ENCODE results near the gene WFDC12.
"Not testable (repeated sequence)": the region's sequence is repeated elsewhere in the genome, so short reads cannot be mapped to it uniquely, and the experiment has no call there.

Gene WFDC12, protein sequence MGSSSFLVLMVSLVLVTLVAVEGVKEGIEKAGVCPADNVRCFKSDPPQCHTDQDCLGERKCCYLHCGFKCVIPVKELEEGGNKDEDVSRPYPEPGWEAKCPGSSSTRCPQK

DNA sequence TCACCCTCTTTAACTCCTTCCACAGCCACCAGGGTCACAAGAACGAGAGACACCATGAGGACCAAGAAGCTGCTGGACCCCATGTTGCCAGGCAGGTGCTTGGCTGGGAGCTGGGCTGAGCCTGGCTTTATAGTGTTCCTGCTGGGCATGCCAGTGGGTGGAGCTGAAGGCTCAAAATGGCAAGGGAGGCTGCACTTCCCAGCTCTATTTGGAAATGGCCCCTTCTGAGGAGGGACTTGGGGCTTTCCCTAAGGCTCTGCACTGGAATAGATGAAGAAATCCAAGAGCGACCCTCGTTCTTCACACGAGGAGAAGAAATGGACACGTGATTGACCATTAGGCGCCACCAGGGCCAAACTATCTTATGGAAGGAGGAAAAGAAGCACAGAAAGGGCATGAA is at the start of gene WFDC12:
Gene WFDC12 (minus strand): TSS at position 101 of the 400 bp plus-strand sequence. CDS start 18 bp downstream, at position 83.
- DNase-seq = no peak

DNA sequence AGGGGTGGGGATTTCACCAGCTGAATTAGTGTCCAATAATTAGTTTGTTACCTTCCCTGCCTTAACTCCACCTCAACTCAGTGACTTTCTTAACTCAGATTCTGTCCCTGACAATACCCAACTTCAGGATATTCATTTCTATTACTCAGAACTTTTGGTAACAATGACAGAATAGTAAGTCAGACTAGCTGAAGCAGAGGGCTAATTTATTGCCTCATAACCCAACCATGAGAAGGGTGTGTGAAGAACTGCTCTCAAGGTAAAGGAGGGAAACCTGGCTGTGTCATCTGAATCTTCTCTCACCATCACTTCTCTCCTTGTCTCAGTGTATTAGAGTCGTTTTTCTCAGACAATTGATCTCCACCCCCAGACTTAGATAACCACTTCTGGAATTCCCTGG is 49.3 kb upstream of the WFDC12 start:
- no peak for DNase-seq

DNA sequence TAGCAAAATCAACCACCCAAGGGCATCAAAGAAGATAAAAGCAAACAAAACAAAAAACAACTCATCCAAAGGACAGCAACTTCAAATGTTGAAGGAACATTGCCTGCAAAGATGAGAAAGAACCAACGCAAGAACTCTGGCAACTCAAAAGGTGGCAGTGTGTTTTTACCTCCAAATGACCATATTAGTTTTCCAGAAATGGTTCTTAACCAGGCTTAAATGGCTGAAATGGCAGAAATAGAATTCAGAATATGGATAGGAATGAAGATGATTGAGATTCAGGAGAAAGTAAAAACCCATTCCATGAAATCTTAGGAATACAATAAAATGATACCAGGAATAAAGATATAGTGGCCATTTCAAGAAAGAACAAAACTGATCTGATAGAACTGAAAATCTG is 40.6 kb upstream of the WFDC12 start:
- DNase-seq = no peak

DNA sequence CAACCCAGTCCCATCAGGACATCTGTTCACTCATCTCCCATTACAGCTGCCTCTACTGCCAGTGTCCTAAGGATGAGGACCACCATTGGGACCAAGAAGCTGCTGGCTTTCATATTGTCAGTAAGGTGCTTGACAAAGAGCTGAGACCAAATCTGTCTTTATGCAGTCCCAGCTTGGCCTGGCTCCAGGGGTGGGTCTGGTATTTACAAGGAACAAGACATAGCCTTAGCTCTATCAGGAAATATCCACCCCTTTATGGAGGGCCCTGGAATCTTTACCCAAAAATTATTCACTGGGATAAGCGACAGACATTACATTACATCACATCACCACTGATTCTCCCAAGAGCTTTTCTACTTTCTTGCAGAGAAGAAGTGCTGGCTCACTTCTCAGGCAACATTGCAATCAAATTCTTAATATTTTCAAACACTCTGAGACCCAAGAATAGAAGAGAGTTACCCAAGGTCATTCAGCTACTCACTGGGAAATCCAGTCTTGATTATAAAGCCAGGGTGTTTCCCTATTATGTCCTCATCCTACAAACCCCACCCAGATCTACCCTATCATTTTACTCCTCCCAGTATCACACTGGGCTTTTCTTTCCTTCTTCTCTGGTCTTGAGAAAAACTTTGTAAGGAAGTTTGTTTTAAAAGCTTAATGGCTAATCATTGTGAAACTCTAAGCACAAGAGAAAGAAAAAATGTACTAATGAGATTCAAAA is 39.0 kb upstream of the WFDC12 start:
- DNase-seq = no peak

DNA sequence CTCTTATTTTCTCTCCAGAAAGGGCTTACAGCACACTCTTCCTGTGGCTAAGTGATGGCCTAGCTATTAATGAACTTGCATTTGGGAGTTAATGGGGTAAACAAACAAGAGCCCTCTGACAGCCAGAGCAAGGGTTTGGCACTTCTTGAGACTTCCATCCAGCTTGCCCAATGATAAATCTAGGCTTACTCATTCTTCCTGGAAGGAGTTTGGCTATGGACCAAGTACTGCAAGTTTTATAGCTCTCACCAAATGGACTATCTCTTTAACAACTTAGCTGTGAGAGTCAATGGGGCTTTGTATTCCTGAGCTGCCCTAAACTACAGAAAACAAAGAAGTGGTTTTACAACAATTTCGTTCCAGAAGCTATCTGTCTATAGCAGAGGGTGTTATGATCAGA is 33.7 kb upstream of the WFDC12 start:
- DNase-seq = no peak

DNA sequence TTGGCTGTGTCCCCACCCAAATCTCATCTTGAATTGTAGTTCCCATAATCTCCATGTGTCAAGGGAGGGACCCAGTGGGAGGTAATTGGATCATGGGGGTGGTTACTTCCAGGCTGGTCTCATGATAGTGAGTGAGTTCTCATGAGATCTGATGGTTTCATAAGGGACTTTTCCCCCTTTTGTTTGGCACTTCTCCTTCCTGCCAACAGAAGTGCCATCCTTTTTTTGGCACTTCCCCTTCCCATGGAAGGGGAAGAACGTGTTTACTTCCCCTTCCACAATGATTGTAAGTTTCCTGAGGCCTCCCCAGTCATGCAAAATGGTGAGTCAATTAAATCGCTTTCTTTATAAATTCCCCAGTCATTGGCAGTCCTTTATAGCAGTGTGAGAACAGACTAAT is 32.4 kb upstream of the WFDC12 start:
- no peak for DNase-seq

DNA sequence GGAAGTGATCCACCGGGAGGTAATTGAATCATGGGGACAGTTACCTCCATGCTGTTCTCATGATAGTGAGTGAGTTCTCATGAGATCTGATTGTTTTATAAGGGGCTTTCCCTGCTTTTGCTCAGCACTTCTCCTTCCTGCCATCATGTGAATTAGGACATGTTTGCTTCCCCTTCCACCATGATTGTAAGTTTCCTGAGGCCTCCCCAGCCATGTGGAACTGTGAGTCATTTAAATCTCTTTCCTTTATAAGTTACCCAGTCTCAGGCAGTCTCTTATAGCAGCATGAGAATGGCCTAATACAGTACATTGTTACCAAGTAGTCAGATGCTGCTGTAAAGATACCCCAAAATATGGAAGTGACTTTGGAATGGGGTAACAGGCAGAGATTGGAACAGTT is 30.5 kb upstream of the WFDC12 start:
- not testable (repeated sequence) for DNase-seq

DNA sequence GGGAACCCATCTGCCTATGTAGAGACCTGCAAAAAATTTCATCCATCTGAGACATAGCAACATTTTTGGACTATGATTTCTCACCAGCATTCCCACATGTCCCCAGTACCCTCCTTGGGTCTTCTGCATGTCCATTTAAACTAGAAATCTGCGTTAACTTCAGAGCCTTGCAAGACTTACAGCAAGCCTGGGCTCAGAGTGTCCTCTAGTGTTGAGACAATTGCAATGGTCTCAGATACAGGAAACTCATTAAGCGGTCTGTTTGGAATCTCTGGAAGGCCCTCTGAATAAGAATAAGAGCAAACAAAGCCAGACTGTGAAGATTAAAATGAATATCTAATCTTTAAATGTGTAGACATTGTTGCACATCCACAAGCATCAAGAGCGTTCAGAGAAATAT is 29.9 kb upstream of the WFDC12 start:
- DNase-seq = no peak

DNA sequence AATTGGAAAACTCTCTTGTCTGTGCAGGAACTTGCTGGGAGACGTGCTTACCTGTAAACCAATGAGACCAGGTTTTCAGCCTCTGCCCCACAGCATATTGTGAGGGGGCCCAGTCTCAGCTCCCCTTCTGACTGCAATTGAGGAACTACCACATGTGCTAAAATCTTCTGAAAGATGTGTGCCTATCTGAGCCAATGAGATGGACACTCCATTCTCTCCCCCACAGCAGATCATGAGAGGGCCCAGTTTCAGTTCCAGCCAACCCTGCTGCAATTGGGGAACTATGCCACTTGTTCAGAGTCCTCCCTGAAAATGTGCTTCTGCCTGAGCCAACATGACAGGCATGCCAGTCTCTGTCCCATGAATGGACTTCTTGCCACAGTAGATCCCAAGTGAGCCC is 29.5 kb upstream of the WFDC12 start:
- no peak for DNase-seq

DNA sequence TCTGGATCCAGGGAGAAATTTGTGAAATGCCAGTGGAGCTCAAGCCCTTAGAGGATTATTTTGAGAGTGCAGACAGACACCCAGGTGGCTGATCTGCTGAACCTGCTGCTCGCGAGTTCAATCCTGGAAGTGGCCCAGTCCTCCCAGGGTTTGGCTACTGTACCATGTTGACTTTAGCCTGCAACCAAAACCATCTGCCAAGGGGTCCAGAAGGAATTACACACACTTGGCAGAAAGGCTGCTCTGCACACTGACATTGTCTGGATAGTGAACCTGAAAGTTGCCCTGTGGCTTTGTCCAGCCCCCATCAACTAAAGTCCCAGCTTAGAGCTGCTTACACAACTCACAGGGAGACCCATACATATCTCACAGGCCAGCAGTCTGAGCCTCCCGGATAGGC is 28.9 kb upstream of the WFDC12 start:
- DNase-seq = no peak

DNA sequence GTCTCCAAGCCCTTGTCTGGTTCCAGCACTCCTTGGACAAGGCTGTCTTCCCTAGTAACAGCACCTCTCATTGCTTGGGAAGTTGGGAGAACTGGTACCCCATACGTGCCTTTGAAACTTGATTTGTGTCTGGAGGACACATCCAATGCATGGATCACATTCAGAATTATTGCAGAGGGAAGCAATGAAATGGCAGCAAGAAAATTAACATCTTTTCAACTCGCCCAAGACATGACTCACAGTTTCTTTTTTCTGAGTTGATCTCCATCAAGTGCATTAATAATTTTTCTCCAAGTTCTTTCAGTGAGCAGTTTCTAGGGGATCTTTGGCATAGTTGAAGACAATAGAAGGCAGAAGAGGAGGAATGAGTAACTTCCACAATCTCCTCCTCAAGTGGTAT is 28.1 kb upstream of the WFDC12 start:
- DNase-seq = no peak

DNA sequence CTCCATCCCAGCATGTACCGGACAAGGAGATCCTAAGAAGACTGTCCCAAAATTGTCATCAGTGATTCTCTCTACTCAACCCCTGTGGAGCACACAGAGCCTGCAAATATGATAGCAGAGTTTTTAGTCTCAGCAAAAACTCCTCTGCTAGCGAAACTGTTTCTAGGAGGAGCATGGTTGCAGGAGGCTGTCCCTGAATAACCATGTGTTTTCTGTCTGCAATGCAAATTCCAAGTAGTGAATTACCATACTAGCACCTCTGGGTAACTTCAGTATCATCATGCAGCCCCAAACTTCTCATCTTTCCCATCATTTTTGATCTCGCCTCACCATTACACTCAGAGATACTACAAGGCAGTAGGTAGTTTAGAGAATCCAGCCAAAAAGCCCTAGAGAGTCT is 24.8 kb upstream of the WFDC12 start:
- no peak for DNase-seq

DNA sequence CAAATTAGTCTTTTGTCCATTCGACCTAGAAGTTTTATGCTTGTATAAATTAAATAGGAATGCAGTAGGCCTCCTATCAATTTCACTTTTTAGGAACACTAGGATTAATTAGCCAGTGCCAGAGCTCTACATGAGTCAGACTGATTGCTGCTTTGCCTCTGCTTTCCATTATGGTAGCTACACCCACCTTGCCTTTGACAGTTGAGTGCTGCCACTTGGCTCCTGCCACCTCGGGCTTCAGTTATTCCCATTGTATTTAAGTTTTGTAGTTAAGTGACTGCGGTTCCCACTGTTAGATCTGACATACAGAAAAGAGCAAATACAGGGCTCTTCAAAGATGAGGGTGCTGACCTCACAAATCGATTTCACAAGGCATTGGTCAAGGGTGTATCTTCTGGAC is 16.6 kb upstream of the WFDC12 start:
- DNase-seq = no peak

DNA sequence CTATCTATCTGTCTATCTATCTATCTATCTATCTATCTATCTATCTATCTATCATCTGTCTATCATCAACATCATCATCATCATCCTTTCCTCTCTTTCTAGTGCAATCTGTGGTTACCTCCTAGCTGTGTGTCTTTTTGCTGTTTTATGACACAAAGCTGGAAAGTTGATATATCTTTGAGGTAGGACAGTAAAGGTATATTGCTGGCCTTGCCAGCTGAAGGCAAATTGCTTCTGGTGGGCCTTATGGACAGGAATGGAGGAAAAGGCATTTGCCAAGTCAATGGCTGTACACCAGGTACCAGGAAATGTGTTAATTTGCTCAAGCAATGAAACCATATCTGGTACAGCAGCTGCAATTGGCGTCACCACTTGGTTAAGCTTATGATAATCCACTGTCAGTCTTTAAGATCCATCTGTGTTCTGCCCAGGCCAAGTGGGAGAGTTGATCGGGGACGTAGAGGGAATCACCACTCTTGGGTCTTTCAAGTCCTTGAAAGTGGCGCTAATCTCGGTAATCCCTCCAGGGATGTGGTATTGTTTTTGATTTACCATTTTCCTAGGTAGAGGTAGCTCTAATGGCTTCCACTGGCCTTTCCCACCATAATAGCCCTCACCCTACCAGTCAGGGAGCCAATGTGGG is 15.6 kb upstream of the WFDC12 start:
- not testable (repeated sequence) for DNase-seq

DNA sequence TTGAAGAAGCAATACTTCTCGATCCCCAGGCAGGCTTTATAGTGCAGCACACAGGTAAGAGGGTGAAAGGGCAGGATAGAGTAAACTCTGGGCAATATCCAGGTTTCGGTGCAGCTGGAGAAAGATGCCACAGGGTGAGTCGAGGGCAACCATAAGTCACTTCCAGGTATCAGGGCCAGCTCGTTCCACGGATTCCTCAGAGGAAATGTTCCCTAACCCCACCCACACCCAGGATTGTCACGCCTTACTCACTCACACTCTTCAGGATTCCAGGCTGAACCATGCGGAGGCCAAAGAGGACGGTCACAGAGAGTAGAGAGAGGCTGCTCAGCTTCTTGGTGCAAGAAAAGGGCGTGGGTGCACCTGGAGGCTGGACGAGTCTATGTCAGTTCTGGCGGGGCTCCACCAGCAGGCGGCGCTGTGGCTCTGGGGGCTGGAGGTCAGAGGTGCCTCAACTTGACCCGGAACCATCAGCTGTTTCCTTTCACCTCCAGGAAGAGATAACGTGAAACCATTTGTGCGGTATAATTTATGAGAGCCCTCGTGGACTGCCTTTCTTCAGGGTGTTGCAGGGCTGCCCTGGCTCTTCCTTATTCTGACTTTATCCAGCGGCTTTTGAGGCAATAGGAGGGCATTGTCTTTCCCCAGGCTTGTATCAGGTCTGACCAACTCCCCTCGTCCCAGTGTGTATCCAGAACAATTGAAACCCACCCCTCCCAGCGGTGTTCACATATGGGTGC is 14.5 kb upstream of the WFDC12 start:
- DNase-seq = no peak

DNA sequence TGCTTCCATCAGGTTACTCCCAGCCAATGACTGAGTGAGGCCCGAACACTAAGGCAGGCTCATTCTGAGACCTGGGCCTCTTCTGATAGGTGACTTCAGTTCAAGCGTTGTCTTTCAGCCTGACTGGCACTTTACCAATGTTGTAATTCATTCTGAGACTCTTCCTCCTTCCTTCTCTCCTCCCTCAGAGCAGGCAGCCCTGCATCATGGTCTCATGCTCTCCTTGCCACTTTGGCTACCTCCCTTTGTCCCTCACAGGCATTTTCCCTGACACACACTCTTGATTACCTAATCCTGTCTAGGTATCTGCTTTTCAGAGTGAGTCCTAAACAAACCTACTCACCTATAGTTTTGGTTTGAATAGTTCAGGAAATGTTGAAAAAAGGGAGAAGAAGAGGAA is 12.6 kb upstream of the WFDC12 start:
- DNase-seq = no peak

DNA sequence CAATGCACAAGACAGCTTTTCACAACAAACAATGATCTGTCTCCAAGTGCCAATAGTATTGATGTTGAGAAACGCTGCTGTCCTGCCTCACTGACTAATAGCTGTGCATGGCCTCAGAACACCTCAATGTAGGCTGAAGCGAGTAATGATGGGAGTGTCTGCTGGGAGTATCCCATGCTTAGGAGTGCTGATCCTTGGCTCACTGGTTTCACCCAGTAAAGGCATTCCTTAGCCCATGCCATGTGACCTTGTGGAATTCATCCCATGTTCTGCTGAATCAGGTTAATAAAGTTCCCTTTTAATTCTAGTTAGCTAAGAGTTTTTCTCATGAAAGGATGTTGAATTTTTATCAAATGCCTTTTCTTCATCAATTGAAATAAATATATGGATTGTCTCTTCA is 3.8 kb upstream of the WFDC12 start:
- no peak for DNase-seq

DNA sequence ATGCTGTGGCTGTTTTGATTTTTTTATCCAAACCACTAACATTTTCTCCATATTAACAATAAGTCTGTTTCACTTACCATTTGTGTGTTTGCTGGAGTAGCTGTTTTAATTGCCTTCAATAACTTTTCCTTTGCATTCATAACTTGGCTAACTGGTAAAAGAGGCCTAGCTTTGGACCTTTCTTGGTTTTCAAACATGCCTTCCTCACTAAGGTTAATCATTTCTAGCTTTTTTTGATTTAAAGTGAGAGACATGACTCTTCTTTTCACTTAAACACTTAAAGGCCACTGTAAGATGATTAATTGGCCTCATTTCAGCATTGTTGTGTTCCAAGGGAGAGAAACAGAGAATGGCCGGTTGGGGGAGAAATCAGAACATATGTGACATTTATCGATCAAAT is 2.9 kb downstream of the WFDC12 start:
- no peak for DNase-seq

DNA sequence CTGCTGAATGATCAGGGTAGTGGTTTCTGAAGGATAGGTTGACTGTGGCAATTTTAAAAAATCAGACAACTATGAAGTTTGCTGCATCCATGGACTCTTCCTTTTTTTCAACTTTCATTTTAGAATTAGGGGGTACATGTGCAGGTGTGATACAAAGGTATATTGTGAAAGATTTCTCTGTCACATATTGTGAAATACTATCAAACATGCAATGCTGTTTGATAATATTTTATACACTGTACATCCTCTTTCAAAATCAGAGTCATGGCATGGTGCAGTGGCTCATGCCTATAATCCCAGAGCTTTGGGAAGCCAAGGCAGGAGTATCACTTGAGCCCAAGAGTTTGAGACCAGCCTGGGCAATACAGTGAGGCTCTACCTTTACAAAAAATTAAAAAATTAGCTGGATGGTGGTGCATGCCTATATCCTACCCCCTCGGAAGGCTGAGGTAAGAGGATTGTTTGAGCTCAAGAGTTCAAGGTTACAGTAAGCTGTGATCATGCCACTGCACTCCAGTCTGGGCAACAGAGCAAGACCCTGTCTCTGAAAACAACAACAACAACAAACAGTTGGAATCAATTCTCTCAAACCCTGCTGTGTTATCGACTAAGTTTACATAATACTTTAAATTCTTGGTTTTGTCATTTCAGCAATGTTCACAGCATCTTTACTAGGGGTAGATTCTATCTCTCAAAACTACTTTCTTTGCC is 4.6 kb downstream of the WFDC12 start:
- DNase-seq = no peak

DNA sequence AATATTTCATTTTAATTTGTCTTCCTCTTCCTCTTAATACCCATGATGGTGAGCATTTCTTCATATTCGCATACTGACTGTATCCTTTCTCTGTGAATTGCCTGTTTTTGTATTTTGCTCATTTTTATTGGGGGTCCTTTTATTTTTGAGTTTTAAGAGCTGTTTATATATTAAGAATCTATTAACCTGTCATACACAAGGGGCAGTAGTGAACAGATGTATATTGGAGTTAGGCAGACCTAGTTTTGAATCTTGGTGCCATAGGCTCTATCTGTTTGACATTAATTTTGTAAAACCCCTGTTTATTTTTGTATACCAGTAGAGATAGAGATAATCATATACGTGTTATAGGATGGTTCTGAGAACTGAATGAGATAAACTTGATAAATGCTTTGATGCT is 6.2 kb downstream of the WFDC12 start:
- DNase-seq = no peak

DNA sequence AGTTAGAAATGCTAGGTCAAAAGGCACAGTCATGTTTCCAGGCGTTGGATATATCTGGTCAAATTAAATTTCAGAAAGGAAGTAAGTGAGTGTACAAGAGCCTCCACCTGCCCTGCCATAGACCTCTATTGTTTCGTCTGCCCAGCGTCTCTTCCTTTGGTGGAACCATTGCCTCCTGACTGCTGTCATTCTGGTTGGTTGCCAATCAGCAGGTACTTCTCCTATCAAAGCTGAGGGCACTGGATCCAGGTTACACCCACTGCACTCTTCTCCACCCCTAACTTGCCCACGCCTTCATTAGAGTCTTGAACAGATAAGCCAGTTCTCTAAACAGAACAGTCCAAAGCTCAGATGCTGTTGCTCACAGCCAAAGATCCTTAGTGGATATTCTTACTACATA is 6.7 kb downstream of the WFDC12 start:
- DNase-seq = no peak

DNA sequence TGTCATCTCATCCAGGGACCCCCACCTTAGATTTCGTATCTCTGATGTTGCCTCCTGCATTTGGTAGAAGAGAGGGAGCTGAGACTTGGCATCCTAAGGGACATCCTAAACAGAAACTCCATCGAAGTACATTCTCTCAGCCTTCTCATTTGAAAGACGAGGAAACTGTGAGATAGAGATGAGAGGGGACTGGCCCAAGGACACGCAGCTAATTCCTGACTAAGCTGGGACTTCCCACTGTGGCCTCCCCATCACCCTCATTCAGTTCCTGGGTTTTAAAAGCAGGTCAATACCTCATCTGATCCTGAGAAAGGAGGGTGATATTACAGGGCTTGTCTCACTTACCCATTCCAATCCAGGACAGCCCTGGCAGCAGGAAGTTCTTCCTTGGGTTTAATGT is 8.4 kb downstream of the WFDC12 start:
- DNase-seq = no peak

DNA sequence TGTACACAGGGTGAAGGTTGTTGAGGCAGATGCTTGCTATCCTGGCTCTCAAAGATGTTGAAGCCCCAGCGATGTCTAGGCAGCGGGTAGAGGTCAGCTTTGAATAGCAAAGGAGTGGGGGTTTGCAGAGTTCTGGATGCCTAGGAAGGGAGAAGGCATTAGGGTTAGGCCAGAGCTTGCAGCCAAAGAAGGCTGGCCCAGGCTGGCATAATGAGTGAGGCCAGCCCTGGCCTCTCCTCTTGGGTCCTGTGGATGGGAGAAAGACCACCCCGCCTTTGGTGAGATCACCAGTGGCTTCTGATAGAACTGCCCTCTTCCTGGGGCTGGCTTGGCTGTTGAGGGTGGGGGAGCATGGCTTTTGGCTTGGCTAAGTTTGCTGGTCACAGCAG is 8.9 kb downstream of the WFDC12 start:
- DNase-seq = no peak
